Measurements from ENCODE around the gene NELL1.

NELL1 gene

DNA sequence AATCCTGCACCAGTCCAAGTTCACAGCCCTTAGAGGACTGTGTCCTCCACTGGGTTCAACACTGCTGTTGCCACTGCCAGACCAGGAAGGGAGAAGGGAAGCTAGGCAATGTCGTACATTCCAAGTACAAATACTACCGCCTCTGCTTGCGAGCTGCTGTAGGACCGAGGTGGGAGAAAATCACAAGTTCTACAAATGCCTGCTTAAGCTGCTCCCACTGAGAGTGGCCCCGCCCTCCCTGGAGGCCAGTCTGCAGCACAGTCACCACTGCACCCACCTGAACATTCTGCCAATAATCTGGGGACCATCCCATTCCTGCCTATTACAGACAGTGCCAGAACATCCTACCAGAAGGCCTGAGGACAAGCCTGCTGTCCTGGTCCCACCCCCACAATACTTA, 816.0 kb downstream of the NELL1 start:
- H3K9me3 ChIP-seq (ENCODE audit: insufficient read depth, low read depth, low read length): no peaks in the 10 kb centered on the region
- no peak overlapping the region for H3K4me2 ChIP-seq (ENCODE audit: low read length)
- H2BK5ac ChIP-seq (ENCODE audit: low read depth, low read length, poor library complexity): no peak overlapping the region
- no peaks in the 10 kb centered on the region for H3K27me3 ChIP-seq (ENCODE audit: insufficient read depth, low read length)
- no peaks in the 10 kb centered on the region for H3K4me1 ChIP-seq (ENCODE audit: control insufficient read depth in 1 of 2, insufficient read depth in 2 of 2, low read length in 2 of 2)
- no peak overlapping the region for H4K8ac ChIP-seq (ENCODE audit: low read depth, low read length)
- H3K23ac ChIP-seq (ENCODE audit: low read length): no peak overlapping the region
- H3K4me3 ChIP-seq (ENCODE audit: low read depth, low read length): no peak overlapping the region
- DNase-seq: no peak
- H2BK120ac ChIP-seq (ENCODE audit: insufficient read depth, low read length, poor library complexity): no peak overlapping the region
- no CpG with 5 or more reads among the region's 5 CpGs for WGBS (ENCODE audit: extremely low coverage, insufficient coverage, insufficient read length)
- no peaks in the 10 kb centered on the region for H3K79me1 ChIP-seq (ENCODE audit: low read length)
- H2AFZ ChIP-seq (ENCODE audit: insufficient read depth, low read length, poor library complexity): no peak overlapping the region
- no peak overlapping the region for H3K9ac ChIP-seq (ENCODE audit: low read length)
- no peak overlapping the region for H3K14ac ChIP-seq (ENCODE audit: low read length)
- no peak overlapping the region for H4K12ac ChIP-seq (ENCODE audit: low read depth, low read length)
- H2BK12ac ChIP-seq (ENCODE audit: low read length): no peak overlapping the region
- H3K4ac ChIP-seq (ENCODE audit: low read depth, low read length): no peak overlapping the region
- H3K18ac ChIP-seq (ENCODE audit: low read length): no peak overlapping the region
- no peaks in the 10 kb centered on the region for H3K79me2 ChIP-seq (ENCODE audit: control insufficient read depth, insufficient read depth, low read length, poor library complexity)
- H3K36me3 ChIP-seq (ENCODE audit: control insufficient read depth in 1 of 2, insufficient read depth in 2 of 2, low read length in 2 of 2): no peaks in the 10 kb centered on the region
- no peak overlapping the region for H3K27ac ChIP-seq (ENCODE audit: low read depth, low read length)
- no peak overlapping the region for H2AK5ac ChIP-seq (ENCODE audit: low read length)
- no peak overlapping the region for H4K91ac ChIP-seq (ENCODE audit: low read depth, low read length)

DNA sequence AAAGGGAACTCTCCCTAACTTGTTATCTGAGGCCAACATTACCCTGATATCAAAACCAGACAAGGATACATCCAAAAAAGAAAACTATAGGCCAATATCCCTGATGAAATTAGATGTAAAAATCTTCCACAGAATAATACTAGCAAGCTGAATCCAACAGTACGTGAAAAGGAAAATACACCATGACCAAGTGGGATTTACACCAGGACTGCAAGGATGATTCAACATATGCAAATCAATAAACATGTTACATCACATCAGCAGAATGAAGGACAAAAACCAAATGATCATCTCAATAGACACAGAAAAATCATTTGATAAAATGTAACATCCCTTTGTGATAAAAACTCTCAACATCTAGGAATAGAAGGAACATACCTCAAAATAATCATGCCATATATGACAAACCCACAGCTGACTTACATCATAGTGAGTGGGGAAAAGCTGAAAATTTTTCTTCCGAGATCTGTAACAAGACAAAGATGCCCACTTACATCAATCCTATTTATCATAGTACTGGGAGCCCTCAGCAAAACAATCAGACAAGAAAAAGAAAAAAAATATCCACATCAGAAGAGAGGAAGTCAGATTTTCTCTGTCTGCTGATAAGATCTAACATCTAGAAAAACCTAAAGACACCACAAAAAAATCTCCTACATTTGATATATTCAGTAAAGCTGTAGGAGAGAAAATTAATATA, 820.2 kb downstream of the NELL1 start:
- no peaks in the 10 kb centered on the region for H3K36me3 ChIP-seq (ENCODE audit: control insufficient read depth in 1 of 2, insufficient read depth in 2 of 2, low read length in 2 of 2)
- no peak overlapping the region for H2BK120ac ChIP-seq (ENCODE audit: insufficient read depth, low read length, poor library complexity)
- H2AFZ ChIP-seq (ENCODE audit: insufficient read depth, low read length, poor library complexity): no peak overlapping the region
- no peak overlapping the region for H4K8ac ChIP-seq (ENCODE audit: low read depth, low read length)
- H2BK12ac ChIP-seq (ENCODE audit: low read length): no peak overlapping the region
- no peak overlapping the region for H3K18ac ChIP-seq (ENCODE audit: low read length)
- no peak overlapping the region for H3K14ac ChIP-seq (ENCODE audit: low read length)
- no CpG with 5 or more reads among the region's 2 CpGs for WGBS (ENCODE audit: extremely low coverage, insufficient coverage, insufficient read length)
- no peak overlapping the region for H3K4me3 ChIP-seq (ENCODE audit: low read depth, low read length)
- no peak overlapping the region for H3K4me2 ChIP-seq (ENCODE audit: low read length)
- H2AK5ac ChIP-seq (ENCODE audit: low read length): no peak overlapping the region
- no peaks in the 10 kb centered on the region for H3K79me1 ChIP-seq (ENCODE audit: low read length)
- no peak overlapping the region for H3K27ac ChIP-seq (ENCODE audit: low read depth, low read length)
- H3K4ac ChIP-seq (ENCODE audit: low read depth, low read length): no peak overlapping the region
- H3K79me2 ChIP-seq (ENCODE audit: control insufficient read depth, insufficient read depth, low read length, poor library complexity): no peaks in the 10 kb centered on the region
- no peak overlapping the region for H3K23ac ChIP-seq (ENCODE audit: low read length)
- no peak overlapping the region for H4K91ac ChIP-seq (ENCODE audit: low read depth, low read length)
- H3K9ac ChIP-seq (ENCODE audit: low read length): no peak overlapping the region
- H3K9me3 ChIP-seq (ENCODE audit: insufficient read depth, low read depth, low read length): no peaks in the 10 kb centered on the region
- no peaks in the 10 kb centered on the region for H3K4me1 ChIP-seq (ENCODE audit: control insufficient read depth in 1 of 2, insufficient read depth in 2 of 2, low read length in 2 of 2)
- H3K27me3 ChIP-seq (ENCODE audit: insufficient read depth, low read length): no peaks in the 10 kb centered on the region
- H2BK5ac ChIP-seq (ENCODE audit: low read depth, low read length, poor library complexity): no peak overlapping the region
- no peak overlapping the region for H4K12ac ChIP-seq (ENCODE audit: low read depth, low read length)
- no peak for DNase-seq

DNA sequence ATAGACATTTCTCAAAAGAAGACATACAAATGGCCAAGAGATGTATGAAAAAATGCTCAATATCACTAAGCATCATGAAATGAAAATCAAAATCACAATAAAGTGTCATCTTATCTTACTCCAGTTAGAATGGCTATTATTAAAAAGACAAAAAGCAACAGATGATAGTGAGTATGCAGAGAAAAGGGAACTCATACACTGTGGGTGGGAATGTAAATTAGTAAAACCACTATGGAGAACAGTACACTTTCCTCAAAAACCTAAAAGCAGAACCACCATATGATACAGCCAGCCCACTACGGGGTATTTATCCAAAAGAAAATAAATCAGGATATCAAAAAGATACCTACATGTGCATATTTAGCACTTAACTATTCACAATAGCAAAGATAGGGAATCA, 823.5 kb downstream of the NELL1 start:
- Histone ChIP-seq H3K27ac (ENCODE audit: low read depth, low read length) (no peak overlapping the region), H2AFZ (ENCODE audit: insufficient read depth, low read length, poor library complexity) (no peak overlapping the region), H3K23ac (ENCODE audit: low read length) (no peak overlapping the region), H3K4me2 (ENCODE audit: low read length) (no peak overlapping the region), H3K27me3 (ENCODE audit: insufficient read depth, low read length) (no peaks in the 10 kb centered on the region), H4K12ac (ENCODE audit: low read depth, low read length) (no peak overlapping the region), H3K36me3 (ENCODE audit: control insufficient read depth in 1 of 2, insufficient read depth in 2 of 2, low read length in 2 of 2) (no peaks in the 10 kb centered on the region), H3K9me3 (ENCODE audit: insufficient read depth, low read depth, low read length) (no peaks in the 10 kb centered on the region), H2BK5ac (ENCODE audit: low read depth, low read length, poor library complexity) (no peak overlapping the region), H3K79me2 (ENCODE audit: control insufficient read depth, insufficient read depth, low read length, poor library complexity) (no peaks in the 10 kb centered on the region), H2AK5ac (ENCODE audit: low read length) (no peak overlapping the region), H4K91ac (ENCODE audit: low read depth, low read length) (no peak overlapping the region), H2BK12ac (ENCODE audit: low read length) (no peak overlapping the region), H3K14ac (ENCODE audit: low read length) (no peak overlapping the region), H3K4me3 (ENCODE audit: low read depth, low read length) (no peak overlapping the region), H4K8ac (ENCODE audit: low read depth, low read length) (no peak overlapping the region), H2BK120ac (ENCODE audit: insufficient read depth, low read length, poor library complexity) (no peak overlapping the region), H3K79me1 (ENCODE audit: low read length) (no peaks in the 10 kb centered on the region), H3K4ac (ENCODE audit: low read depth, low read length) (no peak overlapping the region), H3K9ac (ENCODE audit: low read length) (no peak overlapping the region), H3K18ac (ENCODE audit: low read length) (no peak overlapping the region), H3K4me1 (ENCODE audit: control insufficient read depth in 1 of 2, insufficient read depth in 2 of 2, low read length in 2 of 2) (no peaks in the 10 kb centered on the region)
- no peak for DNase-seq
- no CpG with 5 or more reads among the region's 1 CpG for WGBS (ENCODE audit: extremely low coverage, insufficient coverage, insufficient read length)

DNA sequence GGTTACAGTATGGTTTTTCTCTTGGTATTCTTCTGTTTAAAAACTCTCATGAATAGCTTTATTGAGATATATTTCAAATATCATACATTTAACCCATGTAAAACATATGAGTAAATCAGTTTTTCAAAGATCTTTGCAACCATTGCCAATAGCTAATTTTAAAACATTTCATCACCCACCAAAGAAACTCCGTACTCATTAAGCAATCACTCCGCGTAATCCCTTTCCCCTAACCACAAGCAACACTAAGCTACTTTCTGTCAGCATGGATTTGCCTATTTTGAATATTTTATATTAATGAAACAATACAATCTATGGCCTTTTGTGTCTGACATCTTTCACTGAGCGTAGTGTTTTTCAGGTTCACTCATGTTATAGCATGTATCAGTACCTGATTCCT, 825.6 kb downstream of the NELL1 start:
- no peaks in the 10 kb centered on the region for H3K79me1 ChIP-seq (ENCODE audit: low read length)
- WGBS (ENCODE audit: extremely low coverage, insufficient coverage, insufficient read length): 100% methylated on average over 3 of the region's 4 CpGs
- no peaks in the 10 kb centered on the region for H3K27me3 ChIP-seq (ENCODE audit: insufficient read depth, low read length)
- no peak overlapping the region for H3K4me3 ChIP-seq (ENCODE audit: low read depth, low read length)
- no peak overlapping the region for H2AK5ac ChIP-seq (ENCODE audit: low read length)
- H3K79me2 ChIP-seq (ENCODE audit: control insufficient read depth, insufficient read depth, low read length, poor library complexity): no peaks in the 10 kb centered on the region
- no peak overlapping the region for H2AFZ ChIP-seq (ENCODE audit: insufficient read depth, low read length, poor library complexity)
- no peak overlapping the region for H3K4ac ChIP-seq (ENCODE audit: low read depth, low read length)
- no peak for DNase-seq
- H4K91ac ChIP-seq (ENCODE audit: low read depth, low read length): no peak overlapping the region
- no peak overlapping the region for H4K12ac ChIP-seq (ENCODE audit: low read depth, low read length)
- H3K9ac ChIP-seq (ENCODE audit: low read length): no peak overlapping the region
- no peaks in the 10 kb centered on the region for H3K4me1 ChIP-seq (ENCODE audit: control insufficient read depth in 1 of 2, insufficient read depth in 2 of 2, low read length in 2 of 2)
- no peaks in the 10 kb centered on the region for H3K36me3 ChIP-seq (ENCODE audit: control insufficient read depth in 1 of 2, insufficient read depth in 2 of 2, low read length in 2 of 2)
- H4K8ac ChIP-seq (ENCODE audit: low read depth, low read length): no peak overlapping the region
- no peak overlapping the region for H2BK5ac ChIP-seq (ENCODE audit: low read depth, low read length, poor library complexity)
- no peak overlapping the region for H2BK12ac ChIP-seq (ENCODE audit: low read length)
- H2BK120ac ChIP-seq (ENCODE audit: insufficient read depth, low read length, poor library complexity): no peak overlapping the region
- H3K27ac ChIP-seq (ENCODE audit: low read depth, low read length): no peak overlapping the region
- no peak overlapping the region for H3K18ac ChIP-seq (ENCODE audit: low read length)
- no peaks in the 10 kb centered on the region for H3K9me3 ChIP-seq (ENCODE audit: insufficient read depth, low read depth, low read length)
- no peak overlapping the region for H3K4me2 ChIP-seq (ENCODE audit: low read length)
- H3K14ac ChIP-seq (ENCODE audit: low read length): no peak overlapping the region
- H3K23ac ChIP-seq (ENCODE audit: low read length): no peak overlapping the region

Data from trophoblast cell (in vitro differentiated cells and primary cell).